NCI-H2196 (cell line): ENCODE results near the gene PRKCZ.

Experiments
- DNase-seq: peaks from one replicate; lab custom pipeline; 2025; ENCODE audit not compliant: unreplicated experiment; lab: John Stamatoyannopoulos, UW

The PRKCZ gene

GRCh38 chr1:2174348-2175054 lies 124.3 kb downstream of the PRKCZ start:
- peak; percentile 49 for DNase-seq

GRCh38 chr1:2175055-2175414 lies 124.8 kb downstream of the PRKCZ start:
- no peak for DNase-seq

GRCh38 chr1:2175681-2176454 lies 125.7 kb downstream of the PRKCZ start:
- no peak for DNase-seq

- DNase-seq, result no peak
These were observed 126.4 kb downstream of the PRKCZ start for GRCh38 chr1:2176615-2177014.

- no peak for DNase-seq
These were observed 127.3 kb downstream of the PRKCZ start for GRCh38 chr1:2177541-2177940.

- DNase-seq, result no peak
These were observed 127.8 kb downstream of the PRKCZ start for GRCh38 chr1:2177946-2178538.

- no peak for DNase-seq
These were observed 128.7 kb downstream of the PRKCZ start for GRCh38 chr1:2178875-2179274.

GRCh38 chr1:2179283-2180013 lies 129.2 kb downstream of the PRKCZ start:
- no peak for DNase-seq

GRCh38 chr1:2180297-2181245 lies 130.4 kb downstream of the PRKCZ start:
- no peak for DNase-seq

- no peak for DNase-seq
These were observed 131.1 kb downstream of the PRKCZ start for GRCh38 chr1:2181271-2181670.

- DNase-seq, result no peak
These were observed 131.5 kb downstream of the PRKCZ start for GRCh38 chr1:2181752-2182151.

- DNase-seq, result no peak
These were observed 132.2 kb downstream of the PRKCZ start for GRCh38 chr1:2182376-2182775.

- DNase-seq, result no peak
These were observed 133.7 kb downstream of the PRKCZ start for GRCh38 chr1:2183937-2184334.

GRCh38 chr1:2184531-2184930 lies 134.3 kb downstream of the PRKCZ start:
- no peak for DNase-seq

GRCh38 chr1:2184934-2185333 lies 134.7 kb downstream of the PRKCZ start:
- no peak for DNase-seq

GRCh38 chr1:2185880-2186855 lies 136.0 kb downstream of the PRKCZ start:
- DNase-seq, result no peak

- no peak for DNase-seq
These were observed 136.7 kb downstream of the PRKCZ start for GRCh38 chr1:2186901-2187300.

- no peak for DNase-seq
These were observed 137.4 kb downstream of the PRKCZ start for GRCh38 chr1:2187619-2188018.

- DNase-seq, result no peak
These were observed 138.1 kb downstream of the PRKCZ start for GRCh38 chr1:2188336-2188735.
